ENCODE data around the gene PATZ1. TPM values are rescaled to one million over a fixed set of nuclear protein-coding genes. Genes with fewer than 3 reads are reported as not detected.

Gene PATZ1
- total RNA-seq, 4 donors from 2014 or later: 3.6 to 12.2 (median 8.7) TPM

- 0 to 1% methylated on average over 1 to 47 of the region's 50 CpGs for WGBS, 2 donors (ENCODE audit: low coverage in 1 of 2)
- peak overlapping the region; percentile 44 to 91 (median 65) for H3K4me3 ChIP-seq
- H3K27ac ChIP-seq: peak overlapping the region; percentile 87 to 95 (median 91)
- H3K36me3 ChIP-seq: no peaks in the 10 kb centered on the region
- intact Hi-C loops (cut with DNase I; ENCODE audit: low total_unique reads) (loop anchor here (2.0 kb wide), 1 partner anchor 57 kb away; no protein-coding TSS in a partner anchor), in situ Hi-C loops (cut with MboI; ENCODE audit: low pct_ligation_motif_present in 1 of 4, low pct_unique_long_range_greater_than_20kb in 1 of 4, low sequenced_read_pairs in 3 of 4) (loop anchor here in 1 of 4 donors (25.0 kb wide), 1 partner anchor 90 kb away; no protein-coding TSS in a partner anchor)
- H3K4me1 ChIP-seq: peaks cover 27 to 41% (median 38%) of the 10 kb centered on the region in 4 donors
- peak; percentile 72 for DNase-seq
- TF ChIP-seq CTCF (IDR thresholded peaks at IDR 0.05): no peak
- no peak for TF ChIP-seq EP300 (IDR thresholded peaks at IDR 0.05; ENCODE audit: low read depth)
- peak; percentile 41 for TF ChIP-seq POLR2A (IDR thresholded peaks at IDR 0.05)
- peak; percentile 22 to 38 (median 36) for TF ChIP-seq POLR2AphosphoS5 (IDR thresholded peaks at IDR 0.05)
- H3K27me3 ChIP-seq: no peaks in the 10 kb centered on the region
- H3K9me3 ChIP-seq: no peaks in the 10 kb centered on the region
Measured at GRCh38 chr22:31347251-31348008, 1.3 kb upstream of the PATZ1 start.

- peak overlapping the region; percentile 87 to 95 (median 91) for H3K27ac ChIP-seq
- peak overlapping the region; percentile 44 to 91 (median 65) for H3K4me3 ChIP-seq
- H3K36me3 ChIP-seq: no peaks in the 10 kb centered on the region
- H3K4me1 ChIP-seq: peaks cover 27 to 45% (median 42%) of the 10 kb centered on the region in 4 donors
- in situ Hi-C loops (cut with MboI; ENCODE audit: low pct_ligation_motif_present in 1 of 4, low pct_unique_long_range_greater_than_20kb in 1 of 4, low sequenced_read_pairs in 3 of 4): loop anchor here in 1 of 4 donors (25.0 kb wide), 1 partner anchor 91 kb away; no protein-coding TSS in a partner anchor
- TF ChIP-seq CTCF (IDR thresholded peaks at IDR 0.05): no peak
- no peak for TF ChIP-seq POLR2AphosphoS5 (IDR thresholded peaks at IDR 0.05)
- TF ChIP-seq POLR2A (IDR thresholded peaks at IDR 0.05): no peak
- TF ChIP-seq EP300 (IDR thresholded peaks at IDR 0.05; ENCODE audit: low read depth): no peak
- H3K9me3 ChIP-seq: no peaks in the 10 kb centered on the region
- intact Hi-C loops (cut with DNase I; ENCODE audit: low total_unique reads): loop anchor here (2.0 kb wide), 1 partner anchor 56 kb away; no protein-coding TSS in a partner anchor
- WGBS, 2 donors (ENCODE audit: low coverage in 1 of 2): 1% methylated on average over 17 of the region's 40 CpGs; no CpG with 5 or more reads in 1 of the 2 donors
- no peaks in the 10 kb centered on the region for H3K27me3 ChIP-seq
- peak; percentile 57 for DNase-seq
Measured at GRCh38 chr22:31346733-31347250, 646 bp upstream of the PATZ1 start.

GRCh38 chr22:31345331-31346254 lies 553 bp downstream of the PATZ1 start:
- Histone ChIP-seq H3K4me1 (peaks cover 30 to 53% (median 42%) of the 10 kb centered on the region in 4 donors), H3K9me3 (no peaks in the 10 kb centered on the region), H3K4me3 (peak overlapping the region; percentile 44 to 91 (median 65)), H3K36me3 (no peaks in the 10 kb centered on the region), H3K27me3 (no peaks in the 10 kb centered on the region), H3K27ac (peak overlapping the region; percentile 87 to 95 (median 91))
- intact Hi-C loops (cut with DNase I; ENCODE audit: low total_unique reads) (loop anchor here (2.0 kb wide), 2 partner anchors 53 to 55 kb away; partner anchors contain the start of gene DRG1), in situ Hi-C loops (cut with MboI; ENCODE audit: low pct_ligation_motif_present in 1 of 4, low pct_unique_long_range_greater_than_20kb in 1 of 4, low sequenced_read_pairs in 3 of 4) (loop anchor here in 1 of 4 donors (25.0 kb wide), 1 partner anchor 92 kb away; no protein-coding TSS in a partner anchor)
- peak; percentile 81 to 97 (median 87) for TF ChIP-seq CTCF (IDR thresholded peaks at IDR 0.05)
- peak in 1 of 3 donors; percentile 49 for TF ChIP-seq POLR2AphosphoS5 (IDR thresholded peaks at IDR 0.05)
- no peak for TF ChIP-seq EP300 (IDR thresholded peaks at IDR 0.05; ENCODE audit: low read depth)
- WGBS, 2 donors (ENCODE audit: low coverage in 1 of 2): 3% methylated on average over 53 of the region's 126 CpGs; no CpG with 5 or more reads in 1 of the 2 donors
- DNase-seq: peak; percentile 88

Measured in transverse colon (tissue), 4 donors.